ENCODE results near the gene SLC35E3.

- TF ChIP-seq CTCF (IDR thresholded peaks at IDR 0.05) (no peak), YY1 (IDR thresholded peaks at IDR 0.05; ENCODE audit: low read depth) (no peak), FOXM1 (IDR thresholded peaks at IDR 0.05; ENCODE audit: low read depth) (no peak)
Measured at GRCh38 chr12:68775121-68775630, 29.2 kb downstream of the SLC35E3 start.
